Esophagus squamous epithelium (tissue), 4 donors: ENCODE data around the gene RNASEH1.

Source experiments
- POLR2A ChIP-seq, 4 donors: fragments of 450-650 bp; IDR thresholded peaks; one replicate each; pipeline ENCODE4 v1.6.1; 2017; ENCODE audit warnings: antibody characterized with exemption in 4 of 4, mild to moderate bottlenecking in 4 of 4, moderate library complexity in 3 of 4
- TF ChIP-seq, protein P1 (sequence below), 6 experiments: fragments of 450-650 bp in 4 of 6; fragments of 200-600 bp in 2 of 6; sonication (generic) in 2 of 6; IDR thresholded peaks; one replicate each; pipeline ENCODE4 v1.5.1; 2016 to 2019; ENCODE audit warnings: antibody characterized with exemption in 6 of 6, mild to moderate bottlenecking in 4 of 6, moderate library complexity in 4 of 6

- TF ChIP-seq, protein P1, sequence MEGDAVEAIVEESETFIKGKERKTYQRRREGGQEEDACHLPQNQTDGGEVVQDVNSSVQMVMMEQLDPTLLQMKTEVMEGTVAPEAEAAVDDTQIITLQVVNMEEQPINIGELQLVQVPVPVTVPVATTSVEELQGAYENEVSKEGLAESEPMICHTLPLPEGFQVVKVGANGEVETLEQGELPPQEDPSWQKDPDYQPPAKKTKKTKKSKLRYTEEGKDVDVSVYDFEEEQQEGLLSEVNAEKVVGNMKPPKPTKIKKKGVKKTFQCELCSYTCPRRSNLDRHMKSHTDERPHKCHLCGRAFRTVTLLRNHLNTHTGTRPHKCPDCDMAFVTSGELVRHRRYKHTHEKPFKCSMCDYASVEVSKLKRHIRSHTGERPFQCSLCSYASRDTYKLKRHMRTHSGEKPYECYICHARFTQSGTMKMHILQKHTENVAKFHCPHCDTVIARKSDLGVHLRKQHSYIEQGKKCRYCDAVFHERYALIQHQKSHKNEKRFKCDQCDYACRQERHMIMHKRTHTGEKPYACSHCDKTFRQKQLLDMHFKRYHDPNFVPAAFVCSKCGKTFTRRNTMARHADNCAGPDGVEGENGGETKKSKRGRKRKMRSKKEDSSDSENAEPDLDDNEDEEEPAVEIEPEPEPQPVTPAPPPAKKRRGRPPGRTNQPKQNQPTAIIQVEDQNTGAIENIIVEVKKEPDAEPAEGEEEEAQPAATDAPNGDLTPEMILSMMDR (IDR thresholded peaks at IDR 0.05): no peak
- TF ChIP-seq POLR2A (IDR thresholded peaks at IDR 0.05): no peak
These were observed 57.7 kb downstream of the RNASEH1 start for GRCh38 chr2:3500326-3500899.
